Measurements from ENCODE around the gene HOXD11. TPM values are rescaled to one million over a fixed set of nuclear protein-coding genes. Genes with fewer than 3 reads are reported as not detected.

HOXD11 gene
- total and polyA plus RNA-seq, 2 donors (not counting 3 experiments of a cell fraction or from before 2014, with no cell fraction given), result not detected

- Histone ChIP-seq H3K9me3 (replicated peaks; ENCODE audit: control insufficient read depth, insufficient read depth, low read length) (no peaks in the 10 kb centered on the region), H3K27ac (ENCODE audit: insufficient read depth, low read depth, low read length) (no peak overlapping the region), H2AFZ (ENCODE audit: low read depth, low read length) (no peak overlapping the region), H3K4me2 (ENCODE audit: insufficient read depth, low read length) (no peak overlapping the region), H3K9ac (replicated peaks; ENCODE audit: extremely low read depth, insufficient read depth, low read length) (no peak overlapping the region), H3K9me1 (replicated peaks; ENCODE audit: control insufficient read depth, extremely low read depth, insufficient read depth, low read length) (no peaks in the 10 kb centered on the region), H3K79me2 (ENCODE audit: control insufficient read depth, insufficient read depth, low read length) (no peaks in the 10 kb centered on the region), H3K4me3 (replicated peaks in 1 of 3; ENCODE audit: insufficient read depth in 1 of 3, low read depth in 1 of 3, low read length in 3 of 3) (no peak overlapping the region), H3K4me1 (ENCODE audit: control insufficient read depth, extremely low read depth, insufficient read depth, low read length) (no peaks in the 10 kb centered on the region), H3K27me3 (ENCODE audit: control insufficient read depth in 2 of 2, insufficient read depth in 2 of 2, low read length in 2 of 2) (peaks cover 83 to 96% of the 10 kb centered on the region in 2 experiments), H3K36me3 (ENCODE audit: control insufficient read depth in 2 of 2, extremely low read depth in 1 of 2, insufficient read depth in 2 of 2, low read length in 2 of 2) (no peaks in the 10 kb centered on the region), H4K20me1 (replicated peaks; ENCODE audit: control insufficient read depth, extremely low read depth, insufficient read depth, low read length) (no peaks in the 10 kb centered on the region)
- no peak for FAIRE-seq
- intact Hi-C loops (cut with micrococcal nuclease) (no loop called here), dilution Hi-C loops (cut with MboI; ENCODE audit: extremely low pct_ligation_motif_present, low sequenced_read_pairs) (no loop called here)
- DNase-seq (ENCODE audit: low read depth, low spot score), result no peak
- BruUV-seq (replicated peaks), result no TSS peak
- CTCF ChIA-PET, result interaction anchor here (0.7 to 4.3 kb wide), 11 partner anchors 8 to 1410 kb away, joined by 3 to 24 read pairs (median 15); partner anchors contain the start of gene HOXD9
- POLR2A ChIA-PET, result no interaction called here
- no peak for TF ChIP-seq EZH2 (IDR thresholded peaks at IDR 0.05; ENCODE audit: borderline replicate concordance, low read depth, low read length, severe bottlenecking)
- TF ChIP-seq FOS (IDR thresholded peaks at IDR 0.05; ENCODE audit: borderline replicate concordance, insufficient read depth, low read length), result no peak
- no peak for TF ChIP-seq MAX (IDR thresholded peaks at IDR 0.05; ENCODE audit: insufficient read depth, insufficient read length)
- TF ChIP-seq GATA2 (IDR thresholded peaks at IDR 0.05; ENCODE audit: insufficient read depth, insufficient read length, low read depth, low read length), result no peak
- TF ChIP-seq POLR2A (IDR thresholded peaks at IDR 0.05; ENCODE audit: low read depth, low read length), result no peak
- TF ChIP-seq, protein P1, sequence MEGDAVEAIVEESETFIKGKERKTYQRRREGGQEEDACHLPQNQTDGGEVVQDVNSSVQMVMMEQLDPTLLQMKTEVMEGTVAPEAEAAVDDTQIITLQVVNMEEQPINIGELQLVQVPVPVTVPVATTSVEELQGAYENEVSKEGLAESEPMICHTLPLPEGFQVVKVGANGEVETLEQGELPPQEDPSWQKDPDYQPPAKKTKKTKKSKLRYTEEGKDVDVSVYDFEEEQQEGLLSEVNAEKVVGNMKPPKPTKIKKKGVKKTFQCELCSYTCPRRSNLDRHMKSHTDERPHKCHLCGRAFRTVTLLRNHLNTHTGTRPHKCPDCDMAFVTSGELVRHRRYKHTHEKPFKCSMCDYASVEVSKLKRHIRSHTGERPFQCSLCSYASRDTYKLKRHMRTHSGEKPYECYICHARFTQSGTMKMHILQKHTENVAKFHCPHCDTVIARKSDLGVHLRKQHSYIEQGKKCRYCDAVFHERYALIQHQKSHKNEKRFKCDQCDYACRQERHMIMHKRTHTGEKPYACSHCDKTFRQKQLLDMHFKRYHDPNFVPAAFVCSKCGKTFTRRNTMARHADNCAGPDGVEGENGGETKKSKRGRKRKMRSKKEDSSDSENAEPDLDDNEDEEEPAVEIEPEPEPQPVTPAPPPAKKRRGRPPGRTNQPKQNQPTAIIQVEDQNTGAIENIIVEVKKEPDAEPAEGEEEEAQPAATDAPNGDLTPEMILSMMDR (IDR thresholded peaks at IDR 0.05; ENCODE audit: extremely low read depth in 1 of 2, insufficient read depth in 1 of 2, low read depth in 1 of 2, low read length in 2 of 2), result no peak
- no peak for TF ChIP-seq MYC (IDR thresholded peaks at IDR 0.05; ENCODE audit: low read depth, low read length)
- TF ChIP-seq JUN (IDR thresholded peaks at IDR 0.05; ENCODE audit: borderline replicate concordance, insufficient read depth, insufficient read length, low read depth), result no peak
- no peak for TF ChIP-seq POLR2AphosphoS5 (IDR thresholded peaks at IDR 0.05; ENCODE audit: insufficient read depth, low read depth, low read length)
These were observed 2.9 kb downstream of the HOXD11 start for GRCh38 chr2:176109946-176110345.

All from endothelial cell of umbilical vein (primary cell).